AG09309 (cell line): ENCODE measurements around the gene CAMKK1.

Experiments
- DNase-seq: peaks from one replicate; pipeline ENCODE4 v3.0.0-alpha.2; 2010; ENCODE audit warnings: low read depth
- H3K4me3 ChIP-seq: 2 replicates; pipeline ENCODE4 v1.5.1; 2011; ENCODE audit warnings: mild to moderate bottlenecking, low read depth, low read length, moderate library complexity; ENCODE audit not compliant: control insufficient read depth
- CTCF ChIP-seq: IDR thresholded peaks from 2 replicates; pipeline ENCODE4 v1.5.1; 2011; ENCODE audit warnings: mild to moderate bottlenecking, low read depth, low read length, inconsistent platforms; ENCODE audit not compliant: insufficient read depth, control insufficient read depth; ENCODE audit errors: missing control alignments

Gene CAMKK1

GRCh38 chr17:3905017-3905520, 12.2 kb upstream of the CAMKK1 start:
- DNase-seq = no peak
- no peak overlapping the region for H3K4me3 ChIP-seq
- TF ChIP-seq CTCF = no peak

GRCh38 chr17:3904501-3904900, 11.6 kb upstream of the CAMKK1 start:
- DNase-seq = no peak
- no peak overlapping the region for H3K4me3 ChIP-seq
- TF ChIP-seq CTCF = no peak

DNA sequence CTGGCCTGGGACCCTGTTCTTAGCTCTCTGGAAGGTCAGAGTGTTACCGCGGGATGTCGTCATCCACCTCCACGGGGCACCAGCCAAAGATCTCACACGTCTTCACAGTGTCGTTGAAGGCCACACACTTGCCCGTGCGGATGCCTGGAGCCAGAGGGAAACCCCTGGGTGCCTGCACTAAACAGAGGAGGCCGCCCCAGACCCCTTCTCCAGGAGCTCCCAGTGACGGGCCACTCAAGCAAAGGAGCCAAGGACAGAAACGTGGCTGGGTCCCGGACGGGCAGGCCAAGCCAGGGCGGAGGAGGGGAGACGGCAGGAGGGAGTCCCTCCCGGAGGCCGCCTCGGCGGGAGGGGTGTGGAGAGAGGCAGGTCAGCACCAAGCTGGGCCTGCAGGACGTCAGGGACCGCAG, 11.0 kb upstream of the CAMKK1 start:
- no peak for DNase-seq
- TF ChIP-seq CTCF = no peak
- H3K4me3 ChIP-seq = no peak overlapping the region

- TF ChIP-seq CTCF = no peak
- H3K4me3 ChIP-seq = no peak overlapping the region
- DNase-seq = no peak
Measured at GRCh38 chr17:3903051-3903825, 10.4 kb upstream of the CAMKK1 start.

- H3K4me3 ChIP-seq = no peak overlapping the region
- DNase-seq = no peak
- no peak for TF ChIP-seq CTCF
Measured at GRCh38 chr17:3900646-3901045, 7.8 kb upstream of the CAMKK1 start.

DNA sequence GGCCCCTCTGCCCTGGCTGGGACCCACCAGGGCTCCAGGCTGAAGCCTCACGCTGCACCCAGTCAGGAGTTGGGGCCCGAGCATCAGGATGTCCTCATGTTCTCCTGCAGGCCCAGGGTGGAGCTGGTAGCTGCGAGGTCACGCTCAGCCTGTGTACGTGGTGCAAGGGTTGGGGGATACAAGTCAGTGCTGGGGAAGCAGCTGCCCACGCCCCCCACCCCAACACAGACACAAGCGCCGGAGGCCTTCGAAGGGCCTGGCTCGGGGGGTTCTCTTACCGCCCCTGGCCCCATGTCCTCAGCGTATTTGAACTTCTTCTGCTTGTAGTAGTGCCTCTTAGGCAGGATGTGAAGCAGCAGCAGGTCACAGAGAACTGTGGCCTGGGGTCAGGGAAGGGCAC, 4.9 kb upstream of the CAMKK1 start:
- TF ChIP-seq CTCF = no peak
- H3K4me3 ChIP-seq = no peak overlapping the region
- no peak for DNase-seq
